Measurements from ENCODE around the gene KIAA1614. TPM values are rescaled to one million over a fixed set of nuclear protein-coding genes. Genes with fewer than 3 reads are reported as not detected.

Gene KIAA1614
- total RNA-seq, 2 experiments from 2014 or later, result 0.06 to 0.80 TPM

- Histone ChIP-seq H3K9me2 (ENCODE audit: insufficient read depth, low read length) (no peaks in the 10 kb centered on the region), H4K20me1 (ENCODE audit: insufficient read depth, low read length) (no peaks in the 10 kb centered on the region), H3K9me3 (ENCODE audit: low read length) (no peaks in the 10 kb centered on the region), H3K27ac (ENCODE audit: low read depth, low read length, poor library complexity, severe bottlenecking) (no peak overlapping the region), H3K4me3 (ENCODE audit: low read depth, low read length, poor library complexity, severe bottlenecking) (no peak overlapping the region), H3K4me1 (ENCODE audit: insufficient read depth, low read length, poor library complexity, severe bottlenecking) (no peaks in the 10 kb centered on the region), H2AFZ (ENCODE audit: low read length) (no peak overlapping the region), H3K79me2 (ENCODE audit: insufficient read depth, low read depth, low read length) (no peaks in the 10 kb centered on the region), H3K4me2 (ENCODE audit: low read length) (no peak overlapping the region), H3K36me3 (ENCODE audit: insufficient read depth, low read length) (no peaks in the 10 kb centered on the region)
- TF ChIP-seq EZH2phosphoT487 (IDR thresholded peaks at IDR 0.05; ENCODE audit: borderline replicate concordance, low read depth, low read length), result no peak
- no peak for TF ChIP-seq CTCF (conservative IDR thresholded peaks at IDR 0.05; ENCODE audit: low read length)
- CTCF ChIA-PET (ENCODE audit: unreplicated experiment), result no interaction called here
- BruUV-seq (replicated peaks), result no TSS peak
- POLR2A ChIA-PET, result no interaction called here
- intact Hi-C loops (cut with micrococcal nuclease; ENCODE audit: unreplicated experiment), result no loop called here
- DNase-seq (ENCODE audit: low spot score), result no peak
Measured at GRCh38 chr1:180928331-180929230, 15.9 kb downstream of the KIAA1614 start.

GRCh38 chr1:180929389-180929788 is 16.7 kb downstream of the KIAA1614 start:
- Histone ChIP-seq H3K36me3 (ENCODE audit: insufficient read depth, low read length) (no peaks in the 10 kb centered on the region), H3K27ac (ENCODE audit: low read depth, low read length, poor library complexity, severe bottlenecking) (no peak overlapping the region), H3K79me2 (ENCODE audit: insufficient read depth, low read depth, low read length) (no peaks in the 10 kb centered on the region), H3K9me3 (ENCODE audit: low read length) (no peaks in the 10 kb centered on the region), H3K4me1 (ENCODE audit: insufficient read depth, low read length, poor library complexity, severe bottlenecking) (peaks cover 3% of the 10 kb centered on the region), H2AFZ (ENCODE audit: low read length) (no peak overlapping the region), H3K9me2 (ENCODE audit: insufficient read depth, low read length) (no peaks in the 10 kb centered on the region), H3K4me2 (ENCODE audit: low read length) (no peak overlapping the region), H3K4me3 (ENCODE audit: low read depth, low read length, poor library complexity, severe bottlenecking) (no peak overlapping the region), H4K20me1 (ENCODE audit: insufficient read depth, low read length) (no peaks in the 10 kb centered on the region)
- DNase-seq (ENCODE audit: low spot score), result no peak
- POLR2A ChIA-PET, result no interaction called here
- CTCF ChIA-PET (ENCODE audit: unreplicated experiment), result no interaction called here
- intact Hi-C loops (cut with micrococcal nuclease; ENCODE audit: unreplicated experiment), result no loop called here
- BruUV-seq (replicated peaks), result no TSS peak
- no peak for TF ChIP-seq EZH2phosphoT487 (IDR thresholded peaks at IDR 0.05; ENCODE audit: borderline replicate concordance, low read depth, low read length)
- TF ChIP-seq CTCF (conservative IDR thresholded peaks at IDR 0.05; ENCODE audit: low read length), result no peak

GRCh38 chr1:180930687-180931086 is 18.0 kb downstream of the KIAA1614 start:
- no peak for DNase-seq (ENCODE audit: low spot score)
- H3K4me3 ChIP-seq (ENCODE audit: low read depth, low read length, poor library complexity, severe bottlenecking), result no peak overlapping the region
- no peak for TF ChIP-seq CTCF (conservative IDR thresholded peaks at IDR 0.05; ENCODE audit: low read length)
- no peak for TF ChIP-seq EZH2phosphoT487 (IDR thresholded peaks at IDR 0.05; ENCODE audit: borderline replicate concordance, low read depth, low read length)
- intact Hi-C loops (cut with micrococcal nuclease; ENCODE audit: unreplicated experiment), result no loop called here
- ChIA-PET CTCF (ENCODE audit: unreplicated experiment) (no interaction called here), POLR2A (no interaction called here)
- no peak overlapping the region for H3K27ac ChIP-seq (ENCODE audit: low read depth, low read length, poor library complexity, severe bottlenecking)
- H3K36me3 ChIP-seq (ENCODE audit: insufficient read depth, low read length), result no peaks in the 10 kb centered on the region
- H3K4me2 ChIP-seq (ENCODE audit: low read length), result no peak overlapping the region
- no peaks in the 10 kb centered on the region for H3K9me2 ChIP-seq (ENCODE audit: insufficient read depth, low read length)
- H3K4me1 ChIP-seq (ENCODE audit: insufficient read depth, low read length, poor library complexity, severe bottlenecking), result peaks cover 16% of the 10 kb centered on the region
- no peaks in the 10 kb centered on the region for H4K20me1 ChIP-seq (ENCODE audit: insufficient read depth, low read length)
- no peaks in the 10 kb centered on the region for H3K79me2 ChIP-seq (ENCODE audit: insufficient read depth, low read depth, low read length)
- H2AFZ ChIP-seq (ENCODE audit: low read length), result no peak overlapping the region
- no peaks in the 10 kb centered on the region for H3K9me3 ChIP-seq (ENCODE audit: low read length)
- no TSS peak for BruUV-seq (replicated peaks)
